Tibial nerve (tissue), 4 donors: ENCODE measurements around the gene SCN4B. TPM values are rescaled to one million over a fixed set of nuclear protein-coding genes. Genes with fewer than 3 reads are reported as not detected.

Source experiments
- DNase-seq, 2 donors: peaks; one replicate each; pipeline ENCODE4 v3.0.0-alpha.2; 2019; ENCODE audit warnings: low spot score in 2 of 2
- H3K27ac ChIP-seq, 4 donors: fragments of 200-600 bp; sonication (generic) in 3 of 4; one replicate each; pipeline ENCODE4 v1.5.1; 2017 to 2019; ENCODE audit warnings: mild to moderate bottlenecking in 1 of 4
- H3K27me3 ChIP-seq, 2 donors: fragments of 200-600 bp; sonication (generic) in 1 of 2; one replicate each; pipeline versions ENCODE4 v1.5.1 to v1.6.0; 2017 to 2019
- H3K36me3 ChIP-seq, 3 donors: fragments of 200-600 bp; sonication (generic); one replicate each; pipeline ENCODE4 v1.5.1; 2018 to 2019
- H3K4me1 ChIP-seq, 4 donors: fragments of 200-600 bp; sonication (generic) in 3 of 4; one replicate each; pipeline ENCODE4 v1.5.1; 2017 to 2019
- H3K4me3 ChIP-seq, 4 donors: fragments of 200-600 bp; sonication (generic) in 3 of 4; one replicate each; pipeline ENCODE4 v1.5.1; 2017 to 2019; ENCODE audit warnings: mild to moderate bottlenecking in 1 of 4, moderate library complexity in 1 of 4
- H3K9me3 ChIP-seq, 4 donors: fragments of 200-600 bp; sonication (generic) in 3 of 4; one replicate each; pipeline ENCODE4 v1.5.1; 2017 to 2019
- CTCF ChIP-seq, 5 experiments: fragments of 200-600 bp in 3 of 5; fragments of 450-650 bp in 2 of 5; sonication (generic) in 3 of 5; IDR thresholded peaks; one replicate each; pipeline ENCODE4 v1.5.1; 2016 to 2019; ENCODE audit warnings: antibody characterized with exemption in 5 of 5, mild to moderate bottlenecking in 3 of 5, moderate library complexity in 2 of 5
- EP300 ChIP-seq, 2 donors: sonication (generic); formaldehyde crosslinking; IDR thresholded peaks; one replicate each; pipeline ENCODE4 v1.6.1; 2017; ENCODE audit warnings: antibody characterized with exemption in 2 of 2, mild to moderate bottlenecking in 1 of 2
- POLR2A ChIP-seq, 2 donors: fragments of 450-650 bp; IDR thresholded peaks; one replicate each; pipeline ENCODE4 v1.6.1; 2017; ENCODE audit warnings: antibody characterized with exemption in 2 of 2, mild to moderate bottlenecking in 2 of 2, moderate library complexity in 2 of 2
- WGBS, 2 donors: methylation state at CpG; one replicate each; pipeline ENCODE4 v1.1.5; 2018; 5-methylcytosine and 5-hydroxymethylcytosine counted together
- total RNA-seq, 4 donors: library from RNA; depleted of rRNA; stranded (reverse); fragments of >200 nt; gene quantifications; one replicate each; pipeline ENCODE4 v1.1.0, GENCODE V29; 2016

Gene SCN4B
- total RNA-seq, 4 donors from 2014 or later: 0.66 to 4.1 (median 1.1) TPM

GRCh38 chr11:118098996-118099837 lies 53.4 kb downstream of the SCN4B start:
- WGBS, 2 donors: 48 to 65% methylated on average over 10 to 11 of the region's 11 CpGs
- no peak overlapping the region for H3K4me3 ChIP-seq
- H3K27ac ChIP-seq: no peak overlapping the region
- TF ChIP-seq POLR2A (IDR thresholded peaks at IDR 0.05) (no peak), CTCF (IDR thresholded peaks at IDR 0.05) (no peak), EP300 (IDR thresholded peaks at IDR 0.05) (no peak)
- no peaks in the 10 kb centered on the region for H3K4me1 ChIP-seq
- H3K36me3 ChIP-seq: no peaks in the 10 kb centered on the region
- no peaks in the 10 kb centered on the region for H3K9me3 ChIP-seq
- DNase-seq: no peak
- H3K27me3 ChIP-seq: no peaks in the 10 kb centered on the region

- 22 to 38% methylated on average over 1 of the region's 1 CpG for WGBS, 2 donors
- Histone ChIP-seq H3K4me1 (no peaks in the 10 kb centered on the region), H3K27ac (no peak overlapping the region), H3K27me3 (no peaks in the 10 kb centered on the region), H3K4me3 (no peak overlapping the region), H3K36me3 (no peaks in the 10 kb centered on the region), H3K9me3 (no peaks in the 10 kb centered on the region)
- DNase-seq: no peak
- no peak for TF ChIP-seq POLR2A (IDR thresholded peaks at IDR 0.05)
- TF ChIP-seq CTCF (IDR thresholded peaks at IDR 0.05): no peak
- no peak for TF ChIP-seq EP300 (IDR thresholded peaks at IDR 0.05)
Observed at GRCh38 chr11:118095967-118096367, 56.7 kb downstream of the SCN4B start.

- no peaks in the 10 kb centered on the region for H3K36me3 ChIP-seq
- no peaks in the 10 kb centered on the region for H3K4me1 ChIP-seq
- WGBS, 2 donors: 70 to 74% methylated on average over 4 of the region's 4 CpGs
- no peak for DNase-seq
- TF ChIP-seq POLR2A (IDR thresholded peaks at IDR 0.05) (no peak), CTCF (IDR thresholded peaks at IDR 0.05) (no peak), EP300 (IDR thresholded peaks at IDR 0.05) (no peak)
- no peak overlapping the region for H3K27ac ChIP-seq
- H3K9me3 ChIP-seq: no peaks in the 10 kb centered on the region
- no peak overlapping the region for H3K4me3 ChIP-seq
- no peaks in the 10 kb centered on the region for H3K27me3 ChIP-seq
Observed at GRCh38 chr11:118095493-118095892, 57.1 kb downstream of the SCN4B start.

- Histone ChIP-seq H3K4me3 (no peak overlapping the region), H3K27me3 (no peaks in the 10 kb centered on the region), H3K9me3 (peaks cover 0 to 5% (median 0%) of the 10 kb centered on the region in 4 donors), H3K4me1 (no peaks in the 10 kb centered on the region), H3K27ac (no peak overlapping the region), H3K36me3 (no peaks in the 10 kb centered on the region)
- 56 to 64% methylated on average over 8 of the region's 8 CpGs for WGBS, 2 donors
- TF ChIP-seq EP300 (IDR thresholded peaks at IDR 0.05) (no peak), POLR2A (IDR thresholded peaks at IDR 0.05) (no peak), CTCF (IDR thresholded peaks at IDR 0.05) (no peak)
- no peak for DNase-seq
Observed at GRCh38 chr11:118092907-118093571, 59.6 kb downstream of the SCN4B start.

GRCh38 chr11:118091690-118092089 lies 60.9 kb downstream of the SCN4B start:
- Histone ChIP-seq H3K27me3 (no peaks in the 10 kb centered on the region), H3K4me3 (no peak overlapping the region), H3K27ac (no peak overlapping the region), H3K4me1 (no peaks in the 10 kb centered on the region), H3K9me3 (peaks cover 0 to 18% (median 0%) of the 10 kb centered on the region in 4 donors), H3K36me3 (no peaks in the 10 kb centered on the region)
- no peak for DNase-seq
- WGBS, 2 donors: 60 to 67% methylated on average over 6 of the region's 6 CpGs
- no peak for TF ChIP-seq CTCF (IDR thresholded peaks at IDR 0.05)
- TF ChIP-seq POLR2A (IDR thresholded peaks at IDR 0.05): no peak
